ENCODE results near the gene DCAF11. TPM values are rescaled to one million over a fixed set of nuclear protein-coding genes. Genes with fewer than 3 reads are reported as not detected.

DCAF11 gene
- polyA plus RNA-seq (2013, experiment 1 of 2; ENCODE audit: insufficient read length), result 34.5 TPM
- 32.0 TPM for polyA plus RNA-seq (2013, experiment 2 of 2; ENCODE audit: insufficient read length)

DNA sequence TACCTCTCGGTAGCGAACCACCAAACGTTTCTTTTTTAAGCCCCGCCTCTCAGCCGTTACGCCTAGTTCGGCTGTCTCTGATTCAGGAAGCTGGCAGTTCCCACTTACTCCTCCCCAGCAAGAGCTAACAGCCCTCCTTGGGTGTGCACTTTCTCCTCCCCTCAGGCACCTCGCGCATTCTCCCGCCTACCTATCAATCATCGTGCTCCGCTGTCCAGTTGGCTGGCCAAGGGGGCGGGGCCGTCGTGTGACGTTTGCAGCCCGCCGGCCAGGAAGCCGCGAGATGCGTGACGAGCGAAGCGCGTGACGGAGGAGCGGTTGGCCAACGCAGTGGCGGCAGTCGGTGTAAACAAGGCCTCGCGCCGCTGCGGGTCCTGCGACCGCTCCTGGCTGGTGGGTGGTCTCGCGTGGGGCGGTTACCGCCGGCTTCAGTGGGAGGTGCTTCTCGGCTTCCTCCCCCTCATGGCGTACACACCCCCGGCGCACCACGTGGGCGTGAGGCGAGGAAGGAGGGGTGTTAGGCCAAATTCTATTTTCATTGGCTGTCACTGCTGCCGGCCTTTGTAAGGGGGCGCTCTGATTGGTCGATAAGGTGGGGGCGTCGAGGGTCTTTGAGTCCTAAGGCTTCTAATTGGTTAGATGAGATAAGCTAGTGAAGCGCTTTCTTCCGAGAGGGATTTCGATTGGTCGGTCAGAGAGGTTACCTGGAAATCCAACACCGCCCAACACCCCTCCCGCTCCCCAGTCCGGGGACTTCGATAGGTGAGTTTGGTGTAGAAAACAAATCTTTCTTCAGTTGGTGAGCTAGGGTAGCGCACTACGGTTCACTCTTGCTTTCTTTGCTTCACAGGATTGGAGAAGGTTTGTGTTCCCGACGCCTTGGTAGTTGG is at the start of gene DCAF11, which contains the start of gene NRL:
Gene DCAF11 (plus strand): TSS at position 246 of the 890 bp plus-strand sequence. CDS start 818 bp downstream, outside the sequence.
Gene NRL (minus strand): TSS at position 418 of the 890 bp plus-strand sequence. CDS start 32,101 bp downstream, outside the sequence.
- peak; percentile 100 for DNase-seq

DNA sequence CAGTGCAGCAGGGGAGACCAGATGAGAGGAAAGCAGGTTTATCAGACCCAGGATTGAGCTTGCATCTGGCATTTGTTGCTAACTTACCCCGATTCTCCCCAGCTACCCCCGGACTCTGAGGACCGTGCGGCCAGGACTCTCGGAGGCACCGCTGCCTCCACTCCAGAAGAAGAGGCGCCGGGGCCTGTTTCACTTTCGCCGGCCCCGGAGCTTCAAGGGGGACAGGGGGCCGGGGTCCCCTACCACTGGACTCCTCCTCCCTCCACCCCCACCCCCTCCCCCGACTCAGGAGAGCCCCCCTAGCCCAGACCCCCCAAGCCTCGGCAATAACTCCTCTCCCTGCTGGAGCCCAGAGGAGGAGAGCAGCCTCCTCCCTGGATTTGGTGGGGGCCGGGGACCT is 49.7 kb upstream of the DCAF11 start:
- DNase-seq, result no peak

- DNase-seq, result no peak
Measured at GRCh38 chr14:24065408-24065807, 49.2 kb upstream of the DCAF11 start.

DNA sequence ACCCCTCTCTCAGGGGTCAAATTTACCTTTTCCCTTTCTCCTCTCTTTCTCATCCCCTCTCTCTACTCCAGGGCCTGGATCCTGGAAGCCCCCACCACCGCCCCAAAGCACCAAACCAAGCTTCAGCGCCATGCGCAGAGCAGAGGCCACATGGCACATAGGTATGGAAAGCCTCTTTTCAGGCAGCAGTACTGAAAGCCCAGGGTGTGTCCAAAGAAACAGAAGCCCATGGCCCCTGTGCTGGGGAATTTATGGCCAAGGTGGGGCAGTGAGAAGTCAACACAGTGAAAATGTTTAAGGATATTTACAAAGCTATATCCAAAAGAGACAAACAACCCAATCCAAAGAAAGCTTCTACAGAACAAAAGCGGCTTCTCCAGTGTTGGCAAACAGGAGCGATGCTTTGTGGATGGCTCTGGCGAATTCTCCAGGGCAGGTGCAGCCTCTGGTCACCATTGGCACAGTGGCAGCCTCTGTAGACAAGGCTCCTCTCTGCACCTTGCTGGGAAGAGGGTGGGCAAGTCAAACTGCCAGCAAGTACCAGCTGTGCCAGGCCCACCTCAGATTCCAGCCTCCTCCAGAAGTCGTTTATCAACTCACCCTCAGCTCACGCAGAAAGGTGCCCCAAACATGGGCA is 48.0 kb upstream of the DCAF11 start:
- DNase-seq, result no peak

DNA sequence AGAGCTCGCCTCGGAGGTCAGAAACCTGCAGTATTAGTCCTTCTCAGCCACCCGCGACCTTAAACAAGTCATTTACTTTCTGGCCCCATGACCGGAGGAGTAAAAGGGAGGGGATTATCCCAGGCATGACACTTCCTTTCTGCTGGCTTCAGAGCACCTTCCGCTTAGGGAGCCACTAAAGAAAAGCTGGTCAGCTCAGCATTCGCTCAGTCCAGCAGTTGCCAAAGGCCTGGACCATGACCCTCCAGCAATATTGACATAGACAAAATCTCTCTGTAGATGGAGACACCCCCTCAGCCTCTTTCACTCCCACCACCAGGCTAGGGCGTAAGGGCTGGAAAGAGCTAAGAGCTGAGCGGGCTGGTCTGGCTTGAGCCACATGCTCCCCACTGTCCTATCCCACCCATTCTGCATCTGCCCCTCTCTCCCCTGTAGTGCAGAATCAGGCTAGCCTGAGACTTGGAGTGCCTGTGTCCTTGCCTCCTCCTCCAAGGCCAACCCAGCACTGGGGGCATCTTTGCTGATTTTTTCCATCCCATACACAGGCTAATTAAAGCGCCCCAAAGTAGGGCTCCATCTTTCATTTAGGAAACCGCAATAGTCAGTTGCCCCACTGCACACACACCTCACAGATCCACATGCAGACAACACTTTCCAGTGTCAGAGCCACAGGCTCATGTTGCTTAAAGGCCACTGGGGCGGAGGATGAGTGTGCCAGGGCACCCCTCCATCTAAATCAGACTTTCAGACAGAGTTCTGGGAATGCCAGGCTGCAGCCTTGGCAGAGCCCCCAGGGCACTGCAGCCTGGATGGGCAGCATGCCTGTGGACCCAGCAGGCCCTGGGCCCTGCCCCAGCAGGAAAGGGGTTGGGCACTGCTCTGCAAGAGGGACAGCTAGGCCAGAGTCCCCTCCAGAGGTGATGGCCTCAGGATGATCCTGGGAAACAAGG is 47.2 kb upstream of the DCAF11 start:
- no peak for DNase-seq

GRCh38 chr14:24068711-24069410 is 45.7 kb upstream of the DCAF11 start:
- DNase-seq, result no peak

DNA sequence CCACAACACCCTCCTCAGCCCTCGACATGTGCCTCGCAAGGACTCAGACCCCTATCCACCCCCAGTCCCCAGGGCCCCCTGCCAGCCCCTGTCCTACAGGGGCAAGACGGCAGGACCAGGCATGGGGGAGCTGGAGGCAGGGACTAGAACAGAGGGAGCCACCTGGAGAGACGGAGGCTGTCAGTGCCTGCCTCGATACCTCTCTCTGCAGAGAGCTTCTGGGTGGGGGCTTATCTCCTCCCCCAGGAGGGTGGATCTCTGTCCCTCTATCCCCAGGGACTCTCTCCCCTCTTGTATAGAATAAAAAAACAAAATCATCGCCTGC is 45.2 kb upstream of the DCAF11 start:
- DNase-seq, result no peak

DNA sequence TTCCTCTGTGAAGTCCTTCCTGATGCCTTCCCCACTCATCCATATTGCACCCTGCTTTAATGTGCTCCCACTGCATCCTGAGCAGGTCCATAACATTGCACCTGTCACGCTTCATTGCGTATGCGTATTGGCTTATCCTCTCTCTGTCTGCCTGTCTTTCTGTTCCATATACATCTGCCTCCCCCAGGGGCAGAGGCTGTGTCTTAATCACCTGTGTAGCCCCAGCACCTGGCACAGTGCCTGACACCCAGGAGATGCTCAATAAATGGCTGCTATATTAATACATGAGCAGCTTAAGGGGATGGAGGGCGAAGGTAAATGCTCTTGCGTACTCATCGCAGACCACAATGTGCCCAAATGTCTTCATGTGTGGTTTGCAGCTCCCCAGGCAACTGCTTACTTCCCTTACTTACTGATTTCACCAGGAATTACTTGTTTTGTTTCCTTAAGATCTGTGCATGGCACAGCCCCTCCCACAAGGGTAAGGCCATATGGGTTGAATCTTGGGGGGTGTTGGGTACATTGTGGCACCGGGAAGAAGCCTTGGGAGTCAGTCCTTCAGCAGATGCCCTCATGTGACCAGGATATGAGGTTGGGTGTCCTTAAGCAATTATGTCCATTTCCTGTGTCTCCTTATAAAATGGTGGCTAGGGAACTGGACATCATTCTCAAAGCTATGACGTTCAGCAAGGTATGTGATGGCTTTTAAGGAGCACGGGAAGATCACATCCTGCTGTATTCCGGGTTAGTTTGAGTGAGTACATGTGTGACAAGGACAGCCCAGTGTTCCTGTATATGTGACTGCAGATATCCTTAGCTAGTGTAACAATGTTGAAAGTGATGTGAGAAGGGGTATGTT is 44.1 kb upstream of the DCAF11 start:
- DNase-seq, result no peak

GRCh38 chr14:24071144-24071697 is 43.4 kb upstream of the DCAF11 start, which contains the start of gene CPNE6:
Gene CPNE6, plus strand, starts transcription at chr14:24071562. Its CDS starts 1,375 bp downstream, at chr14:24072937.
- DNase-seq, result no peak

- no peak for DNase-seq
Measured at GRCh38 chr14:24071836-24072430, 42.6 kb upstream of the DCAF11 start.

GRCh38 chr14:24072436-24072835 is 42.1 kb upstream of the DCAF11 start:
- DNase-seq, result no peak

DNA sequence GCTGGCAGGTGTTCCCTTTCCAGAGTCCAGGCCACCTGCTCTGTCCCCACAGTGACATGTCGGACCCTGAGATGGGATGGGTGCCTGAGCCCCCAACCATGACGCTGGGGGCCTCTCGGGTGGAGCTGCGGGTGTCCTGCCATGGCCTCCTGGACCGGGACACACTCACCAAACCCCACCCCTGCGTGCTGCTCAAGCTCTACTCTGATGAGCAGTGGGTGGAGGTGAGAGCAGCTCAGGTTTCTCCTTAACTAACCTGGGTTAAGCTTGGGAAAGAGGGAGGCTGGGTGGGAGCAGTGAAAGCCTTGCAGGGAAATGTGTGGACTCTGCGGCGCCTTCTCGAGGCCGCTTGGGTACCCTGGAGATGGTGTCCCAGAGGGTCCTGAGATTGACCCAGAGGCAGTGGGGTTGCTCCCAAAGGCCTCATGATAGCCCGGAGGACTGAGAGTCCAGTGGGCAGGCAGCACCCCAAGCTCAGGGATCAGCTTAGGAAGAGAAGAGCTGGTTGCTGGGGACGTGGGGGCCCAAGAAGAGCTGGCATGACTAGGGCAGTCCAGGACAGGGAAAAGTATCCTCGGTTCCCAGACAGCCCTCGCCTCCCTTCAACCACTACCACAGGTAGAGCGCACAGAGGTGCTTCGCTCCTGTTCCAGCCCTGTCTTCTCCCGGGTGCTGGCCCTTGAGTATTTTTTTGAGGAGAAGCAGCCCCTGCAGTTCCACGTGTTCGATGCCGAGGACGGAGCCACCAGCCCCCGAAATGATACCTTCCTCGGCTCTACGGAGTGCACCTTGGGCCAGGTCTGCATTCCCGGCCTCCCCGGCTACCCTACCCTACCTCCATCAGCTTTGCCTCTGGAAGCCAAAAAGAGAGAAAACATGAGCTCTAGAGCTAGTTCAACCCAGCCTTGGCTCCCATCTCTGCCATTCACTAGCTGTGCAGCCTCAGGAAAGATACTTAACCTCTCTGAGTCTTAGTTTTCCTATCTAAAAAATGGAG is 41.4 kb upstream of the DCAF11 start:
- no peak for DNase-seq

GRCh38 chr14:24074625-24075484 is 39.7 kb upstream of the DCAF11 start:
- DNase-seq, result no peak

- DNase-seq, result no peak
Measured at GRCh38 chr14:24075485-24076301, 38.9 kb upstream of the DCAF11 start.

DNA sequence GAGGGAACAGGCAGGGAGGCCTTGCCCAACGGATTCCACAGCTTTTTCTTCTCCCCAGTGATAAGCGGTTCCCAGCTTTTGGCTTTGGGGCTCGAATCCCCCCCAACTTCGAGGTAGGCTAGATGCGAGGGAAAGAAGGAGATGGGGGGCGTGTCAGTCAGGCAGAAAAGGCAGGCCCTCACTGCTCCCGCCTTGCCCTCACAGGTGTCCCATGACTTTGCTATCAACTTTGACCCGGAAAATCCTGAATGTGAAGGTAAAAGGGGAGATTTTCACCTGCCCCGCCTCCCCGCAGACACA is 38.3 kb upstream of the DCAF11 start:
- no peak for DNase-seq

DNA sequence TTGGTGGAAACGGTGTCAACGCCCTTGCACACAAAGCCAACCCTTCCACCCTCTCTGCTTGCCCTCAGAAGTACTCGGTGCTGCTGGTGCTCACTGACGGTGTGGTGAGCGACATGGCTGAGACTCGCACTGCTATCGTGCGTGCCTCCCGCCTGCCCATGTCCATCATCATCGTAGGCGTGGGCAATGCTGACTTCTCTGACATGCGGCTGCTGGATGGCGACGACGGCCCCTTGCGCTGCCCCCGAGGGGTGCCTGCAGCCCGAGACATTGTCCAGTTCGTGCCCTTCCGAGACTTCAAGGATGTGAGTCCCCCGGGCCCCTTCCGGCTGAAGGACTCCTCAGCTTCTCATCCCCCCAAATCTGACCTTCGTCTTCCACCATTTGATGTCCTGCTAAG is 37.5 kb upstream of the DCAF11 start:
- no peak for DNase-seq

GRCh38 chr14:24078146-24078545 is 36.4 kb upstream of the DCAF11 start:
- no peak for DNase-seq

All from fibroblast of skin of scalp (primary cell).